Mammary microvascular endothelial cell (primary cell): ENCODE measurements around the gene ZMYND12. TPM values are rescaled to one million over a fixed set of nuclear protein-coding genes. Genes with fewer than 3 reads are reported as not detected.

ENCODE experiments used
- total RNA-seq: library from RNA; depleted of rRNA; stranded (reverse); fragments of >200 nt; gene quantifications from 2 replicates; pipeline ENCODE4 v1.2.3, GENCODE V29; 2015

Gene ZMYND12, protein sequence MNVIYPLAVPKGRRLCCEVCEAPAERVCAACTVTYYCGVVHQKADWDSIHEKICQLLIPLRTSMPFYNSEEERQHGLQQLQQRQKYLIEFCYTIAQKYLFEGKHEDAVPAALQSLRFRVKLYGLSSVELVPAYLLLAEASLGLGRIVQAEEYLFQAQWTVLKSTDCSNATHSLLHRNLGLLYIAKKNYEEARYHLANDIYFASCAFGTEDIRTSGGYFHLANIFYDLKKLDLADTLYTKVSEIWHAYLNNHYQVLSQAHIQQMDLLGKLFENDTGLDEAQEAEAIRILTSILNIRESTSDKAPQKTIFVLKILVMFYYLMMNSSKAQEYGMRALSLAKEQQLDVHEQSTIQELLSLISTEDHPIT
- 0.34 and 0.47 TPM in 2 replicates for total RNA-seq

DNA sequence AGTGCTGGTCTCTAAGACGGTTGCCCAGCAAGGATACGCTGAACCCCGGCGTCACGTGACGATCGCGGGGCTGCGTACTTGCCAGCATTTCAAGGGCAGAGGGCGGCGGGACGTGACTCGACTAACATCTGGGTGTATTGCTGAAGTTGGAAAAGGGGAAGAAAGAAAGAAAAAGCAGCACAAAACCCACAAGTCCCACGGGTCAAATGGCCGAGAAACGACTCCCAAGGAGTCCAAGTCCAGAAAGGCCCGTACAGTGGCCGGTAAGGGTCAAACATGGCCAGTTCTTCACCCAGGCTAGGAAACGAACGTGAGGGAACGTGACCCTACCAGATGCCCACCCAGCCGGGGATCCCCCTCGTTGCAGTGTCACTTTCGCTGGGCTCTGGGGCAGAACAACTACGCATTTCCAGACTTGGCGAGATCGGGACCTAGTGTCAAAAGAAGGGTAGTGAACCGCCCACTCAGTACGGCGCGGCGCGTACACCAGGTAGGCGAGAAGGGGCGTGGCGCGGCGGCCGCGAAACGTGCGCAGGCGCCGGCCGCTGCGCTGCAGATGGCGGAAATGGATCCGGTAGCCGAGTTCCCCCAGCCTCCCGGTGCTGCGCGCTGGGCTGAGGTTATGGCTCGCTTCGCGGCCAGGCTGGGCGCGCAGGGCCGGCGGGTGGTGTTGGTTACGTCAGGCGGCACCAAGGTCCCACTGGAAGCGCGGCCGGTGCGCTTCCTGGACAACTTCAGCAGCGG lies at the start of gene ZMYND12, which contains the start of gene PPCS:
Gene ZMYND12, minus strand, starts transcription at position 13 of the 744 bp plus-strand sequence. CDS start 25 bp downstream, outside the sequence.
Gene PPCS, plus strand, starts transcription at position 534 of the 744 bp plus-strand sequence. Its CDS starts 23 bp downstream, at position 557.

GRCh38 chr1:42462828-42463763 lies 7.3 kb upstream of the ZMYND12 start, which contains the start of gene CCDC30:
Gene CCDC30, plus strand, starts transcription at chr1:42463286. Its CDS starts 17,266 bp downstream, at chr1:42480552.

GRCh38 chr1:42380586-42381279 lies 75.1 kb downstream of the ZMYND12 start, which contains the start of gene RIMKLA:
Gene RIMKLA, plus strand, starts transcription at chr1:42380792. Its CDS starts 143 bp downstream, at chr1:42380935.

Other genes starting within 250 kb of the ZMYND12 start
- 16.4 and 20.2 TPM in 2 replicates for gene FOXJ3, start 120.8 kb downstream of the ZMYND12 start, total RNA-seq
- gene RIMKLA, start 75.2 kb downstream of the ZMYND12 start, total RNA-seq = under 0.01 TPM in 1 of 2 replicates, not detected in the other
- gene PPCS, start 521 bp upstream of the ZMYND12 start, total RNA-seq = 39.6 and 42.0 TPM in 2 replicates
- 0.20 TPM in 2 replicates for gene CCDC30, start 7.3 kb upstream of the ZMYND12 start, total RNA-seq
- 51.2 and 61.2 TPM in 2 replicates for gene PPIH, start 202.4 kb upstream of the ZMYND12 start, total RNA-seq
- 770 and 779 TPM in 2 replicates for gene YBX1, start 226.4 kb upstream of the ZMYND12 start, total RNA-seq